Smooth muscle cell (in vitro differentiated cells): ENCODE measurements around the gene PRKN. TPM values are rescaled to one million over a fixed set of nuclear protein-coding genes. Genes with fewer than 3 reads are reported as not detected.
"Not testable (repeated sequence)": the region's sequence is repeated elsewhere in the genome, so short reads cannot be mapped to it uniquely, and the experiment has no call there.

Experiments
- DNase-seq: peaks from one replicate; lab custom pipeline; 2025; ENCODE audit not compliant: unreplicated experiment; lab: John Stamatoyannopoulos, UW
- H2AFZ ChIP-seq: fragments of 200-600 bp; sonication (generic); 2 replicates; pipeline ENCODE4 v1.6.0; 2016; ENCODE audit warnings: antibody characterized with exemption, low read depth, mild to moderate bottlenecking
- H3F3A ChIP-seq: fragments of 200-600 bp; sonication (generic); 2 replicates; pipeline ENCODE4 v1.6.0; 2017; ENCODE audit warnings: antibody characterized with exemption, low read depth
- H3K27ac ChIP-seq: fragments of 200-600 bp; sonication (generic); 2 replicates; pipeline ENCODE4 v1.5.1; 2016; ENCODE audit warnings: low read depth, mild to moderate bottlenecking
- H3K27me3 ChIP-seq: fragments of 200-600 bp; sonication (generic); 2 replicates; pipeline ENCODE4 v1.6.1; 2016; ENCODE audit warnings: low read depth, mild to moderate bottlenecking
- H3K36me3 ChIP-seq: fragments of 200-600 bp; sonication (generic); 2 replicates; pipeline ENCODE4 v1.5.1; 2016; ENCODE audit warnings: low read depth
- H3K4me1 ChIP-seq: fragments of 200-600 bp; sonication (generic); 2 replicates; pipeline ENCODE4 v1.5.1; 2016; ENCODE audit warnings: low read depth
- H3K4me2 ChIP-seq: fragments of 200-600 bp; sonication (generic); 2 replicates; pipeline ENCODE4 v1.6.0; 2016; ENCODE audit warnings: mild to moderate bottlenecking
- H3K4me3 ChIP-seq: fragments of 200-600 bp; sonication (generic); 2 replicates; pipeline ENCODE4 v1.5.1; 2016; ENCODE audit warnings: mild to moderate bottlenecking
- H3K79me2 ChIP-seq: fragments of 200-600 bp; sonication (generic); 2 replicates; pipeline ENCODE4 v1.6.0; 2016; ENCODE audit warnings: low read depth, mild to moderate bottlenecking
- H3K9ac ChIP-seq: fragments of 200-600 bp; sonication (generic); 2 replicates; pipeline ENCODE4 v1.6.0; 2016; ENCODE audit warnings: low read depth
- H3K9me3 ChIP-seq: fragments of 200-600 bp; sonication (generic); replicated peaks from 2 replicates; pipeline ENCODE4 v1.5.1; 2016; ENCODE audit warnings: low read depth
- H4K20me1 ChIP-seq: fragments of 200-600 bp; sonication (generic); 2 replicates; pipeline ENCODE4 v1.6.0; 2016; ENCODE audit warnings: low read depth
- WGBS: methylation state at CpG from one replicate; pipeline ENCODE4 v1.1.7; 2016; ENCODE audit warnings: low lambda C conversion rate; 5-methylcytosine and 5-hydroxymethylcytosine counted together
- polyA plus RNA-seq: library from polyadenylated mRNA; unstranded; fragments of >200 nt; fragmentation: Nextera tagmentation; extraction: Ambion mirVana; gene quantifications from 2 replicates; pipeline ENCODE4 v1.2.1, GENCODE V29; 2016
- total RNA-seq: library from RNA; depleted of rRNA; stranded (reverse); fragments of >200 nt; gene quantifications from 2 replicates; pipeline ENCODE4 v1.2.3, GENCODE V29; 2014
- TF ChIP-seq, protein P1 (sequence below): fragments of 200-600 bp; sonication (generic); IDR thresholded peaks from 2 replicates; pipeline ENCODE4 v1.5.1; 2017; ENCODE audit warnings: borderline replicate concordance, mild to moderate bottlenecking, antibody characterized with exemption; ENCODE audit not compliant: insufficient read depth, poor library complexity, severe bottlenecking

The PRKN gene
- total and polyA plus RNA-seq, 2 experiments from 2014 or later, result 0.81 to 5.1 TPM

- Histone ChIP-seq H3F3A (no peaks in the 10 kb centered on the region), H3K27ac (no peak overlapping the region), H3K4me1 (peaks cover 13% of the 10 kb centered on the region), H3K27me3 (no peaks in the 10 kb centered on the region), H3K79me2 (no peaks in the 10 kb centered on the region), H3K36me3 (no peaks in the 10 kb centered on the region), H3K9ac (no peak overlapping the region), H3K4me3 (no peak overlapping the region), H3K4me2 (no peak overlapping the region), H2AFZ (no peak overlapping the region), H4K20me1 (no peaks in the 10 kb centered on the region), H3K9me3 (no peaks in the 10 kb centered on the region)
- no peak for DNase-seq
- TF ChIP-seq, protein P1, sequence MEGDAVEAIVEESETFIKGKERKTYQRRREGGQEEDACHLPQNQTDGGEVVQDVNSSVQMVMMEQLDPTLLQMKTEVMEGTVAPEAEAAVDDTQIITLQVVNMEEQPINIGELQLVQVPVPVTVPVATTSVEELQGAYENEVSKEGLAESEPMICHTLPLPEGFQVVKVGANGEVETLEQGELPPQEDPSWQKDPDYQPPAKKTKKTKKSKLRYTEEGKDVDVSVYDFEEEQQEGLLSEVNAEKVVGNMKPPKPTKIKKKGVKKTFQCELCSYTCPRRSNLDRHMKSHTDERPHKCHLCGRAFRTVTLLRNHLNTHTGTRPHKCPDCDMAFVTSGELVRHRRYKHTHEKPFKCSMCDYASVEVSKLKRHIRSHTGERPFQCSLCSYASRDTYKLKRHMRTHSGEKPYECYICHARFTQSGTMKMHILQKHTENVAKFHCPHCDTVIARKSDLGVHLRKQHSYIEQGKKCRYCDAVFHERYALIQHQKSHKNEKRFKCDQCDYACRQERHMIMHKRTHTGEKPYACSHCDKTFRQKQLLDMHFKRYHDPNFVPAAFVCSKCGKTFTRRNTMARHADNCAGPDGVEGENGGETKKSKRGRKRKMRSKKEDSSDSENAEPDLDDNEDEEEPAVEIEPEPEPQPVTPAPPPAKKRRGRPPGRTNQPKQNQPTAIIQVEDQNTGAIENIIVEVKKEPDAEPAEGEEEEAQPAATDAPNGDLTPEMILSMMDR, result no peak
- WGBS, result 97% methylated on average over 3 of the region's 3 CpGs
Measured at GRCh38 chr6:161866570-161866969, 861.0 kb downstream of the PRKN start.

GRCh38 chr6:161861061-161861460, 866.5 kb downstream of the PRKN start:
- not testable (repeated sequence) for DNase-seq, H3K79me2 ChIP-seq, H3K27me3 ChIP-seq, H2AFZ ChIP-seq, H3K36me3 ChIP-seq, H3K27ac ChIP-seq, H3K9me3 ChIP-seq, H4K20me1 ChIP-seq, H3K4me2 ChIP-seq, H3F3A ChIP-seq, H3K9ac ChIP-seq, H3K4me3 ChIP-seq
- WGBS, result 83% methylated on average over 2 of the region's 2 CpGs
- H3K4me1 ChIP-seq, result peaks cover 13% of the 10 kb centered on the region

GRCh38 chr6:161853657-161854056, 873.9 kb downstream of the PRKN start:
- TF ChIP-seq, protein P1, result no peak
- Histone ChIP-seq H2AFZ (no peak overlapping the region), H3K4me3 (no peak overlapping the region), H3K4me2 (no peak overlapping the region), H3K27me3 (no peaks in the 10 kb centered on the region), H4K20me1 (no peaks in the 10 kb centered on the region), H3K79me2 (no peaks in the 10 kb centered on the region), H3K36me3 (no peaks in the 10 kb centered on the region), H3K4me1 (no peaks in the 10 kb centered on the region), H3K9me3 (no peaks in the 10 kb centered on the region), H3K9ac (no peak overlapping the region), H3F3A (no peaks in the 10 kb centered on the region), H3K27ac (no peak overlapping the region)
- no peak for DNase-seq
- 83% methylated on average over 7 of the region's 7 CpGs for WGBS

- WGBS, result 95% methylated on average over 12 of the region's 12 CpGs
- not testable (repeated sequence) for H3K4me2 ChIP-seq, H3K4me3 ChIP-seq
Measured at GRCh38 chr6:161851486-161851885, 876.1 kb downstream of the PRKN start.

GRCh38 chr6:161850562-161850961, 877.0 kb downstream of the PRKN start:
- Histone ChIP-seq H3K4me2 (no peak overlapping the region), H4K20me1 (no peaks in the 10 kb centered on the region), H3K9ac (no peak overlapping the region), H3F3A (no peaks in the 10 kb centered on the region), H3K4me3 (no peak overlapping the region), H3K27me3 (no peaks in the 10 kb centered on the region), H3K79me2 (no peaks in the 10 kb centered on the region), H3K9me3 (no peaks in the 10 kb centered on the region), H3K4me1 (no peaks in the 10 kb centered on the region), H3K27ac (no peak overlapping the region), H3K36me3 (no peaks in the 10 kb centered on the region), H2AFZ (no peak overlapping the region)
- no peak for DNase-seq
- TF ChIP-seq, protein P1, result no peak
- WGBS, result 72% methylated on average over 2 of the region's 2 CpGs

More at GRCh38 chr6:161851486-161851885, 876.1 kb downstream of the PRKN start:
- not testable (repeated sequence) for H3K9ac ChIP-seq, H3K27me3 ChIP-seq, H3K36me3 ChIP-seq, H3K79me2 ChIP-seq, H4K20me1 ChIP-seq, H3F3A ChIP-seq, H2AFZ ChIP-seq, H3K4me1 ChIP-seq, DNase-seq, H3K9me3 ChIP-seq, H3K27ac ChIP-seq
